Body of pancreas (tissue), 4 donors: Measurements from ENCODE around the gene MDH1.

ENCODE experiments used
- POLR2A ChIP-seq, 3 donors: fragments of 450-650 bp; IDR thresholded peaks; one replicate each; pipeline ENCODE4 v1.6.1; 2016; ENCODE audit warnings: antibody characterized with exemption in 3 of 3, mild to moderate bottlenecking in 2 of 3
- TF ChIP-seq, protein P1 (sequence below), 7 experiments: fragments of 450-650 bp in 4 of 7; fragments of 200-600 bp in 3 of 7; sonication (generic) in 3 of 7; IDR thresholded peaks; one replicate each; pipeline ENCODE4 v1.5.1; 2016 to 2019; ENCODE audit warnings: antibody characterized with exemption in 7 of 7

DNA sequence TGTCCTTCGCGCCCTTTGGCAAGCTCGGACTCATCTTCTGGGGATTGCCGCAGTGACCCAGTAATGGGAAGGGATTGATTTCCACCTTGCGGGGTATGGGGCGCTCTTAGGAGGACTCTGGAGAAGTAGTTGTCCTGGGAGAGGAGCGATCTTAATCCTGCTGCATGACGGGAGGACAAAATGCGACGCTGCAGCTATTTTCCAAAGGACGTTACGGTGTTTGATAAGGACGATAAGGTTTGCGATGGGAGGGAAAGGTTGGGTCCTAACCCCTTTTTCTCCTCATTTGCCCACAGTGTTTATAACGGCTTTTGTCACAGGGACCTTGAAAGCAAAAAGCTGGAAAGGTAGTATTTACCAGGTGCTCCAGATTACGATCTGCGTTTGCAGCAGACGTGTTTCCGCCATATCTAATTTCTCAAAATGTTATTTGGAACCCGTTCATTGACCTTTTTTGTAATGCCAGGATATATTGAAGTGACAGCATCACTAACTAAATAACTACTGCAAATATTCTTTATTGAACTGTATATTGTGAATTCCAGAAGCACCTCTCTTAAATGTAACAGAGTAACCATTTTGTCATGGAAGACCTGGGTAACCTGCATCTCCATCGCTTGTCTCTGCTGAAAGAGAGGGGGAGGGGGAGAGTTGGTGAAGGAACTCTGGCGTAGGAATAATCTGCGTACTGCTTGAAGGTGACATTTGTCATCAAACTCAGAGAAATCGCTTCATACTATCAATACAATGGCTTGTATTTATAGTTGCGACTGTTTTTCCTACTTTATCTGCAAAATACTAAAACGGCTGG, 590 bp downstream of the MDH1 start:
- TF ChIP-seq, protein P1, sequence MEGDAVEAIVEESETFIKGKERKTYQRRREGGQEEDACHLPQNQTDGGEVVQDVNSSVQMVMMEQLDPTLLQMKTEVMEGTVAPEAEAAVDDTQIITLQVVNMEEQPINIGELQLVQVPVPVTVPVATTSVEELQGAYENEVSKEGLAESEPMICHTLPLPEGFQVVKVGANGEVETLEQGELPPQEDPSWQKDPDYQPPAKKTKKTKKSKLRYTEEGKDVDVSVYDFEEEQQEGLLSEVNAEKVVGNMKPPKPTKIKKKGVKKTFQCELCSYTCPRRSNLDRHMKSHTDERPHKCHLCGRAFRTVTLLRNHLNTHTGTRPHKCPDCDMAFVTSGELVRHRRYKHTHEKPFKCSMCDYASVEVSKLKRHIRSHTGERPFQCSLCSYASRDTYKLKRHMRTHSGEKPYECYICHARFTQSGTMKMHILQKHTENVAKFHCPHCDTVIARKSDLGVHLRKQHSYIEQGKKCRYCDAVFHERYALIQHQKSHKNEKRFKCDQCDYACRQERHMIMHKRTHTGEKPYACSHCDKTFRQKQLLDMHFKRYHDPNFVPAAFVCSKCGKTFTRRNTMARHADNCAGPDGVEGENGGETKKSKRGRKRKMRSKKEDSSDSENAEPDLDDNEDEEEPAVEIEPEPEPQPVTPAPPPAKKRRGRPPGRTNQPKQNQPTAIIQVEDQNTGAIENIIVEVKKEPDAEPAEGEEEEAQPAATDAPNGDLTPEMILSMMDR (IDR thresholded peaks at IDR 0.05), result no peak
- TF ChIP-seq POLR2A (IDR thresholded peaks at IDR 0.05), result no peak
